ENCODE data around the gene TPRN.

- TF ChIP-seq CTCF (IDR thresholded peaks at IDR 0.05) (peak in 3 of 4 experiments; percentile 1 to 67 (median 33)), POLR2A (IDR thresholded peaks at IDR 0.05) (peak; percentile 72 to 89)
These were observed 11.8 kb downstream of the TPRN start, which contains the start of the genes ANAPC2 and SSNA1 for GRCh38 chr9:137188490-137189296.
